ENCODE results near the gene TNFAIP8.
"Not testable (repeated sequence)": the region's sequence is repeated elsewhere in the genome, so short reads cannot be mapped to it uniquely, and the experiment has no call there.

Gene TNFAIP8

DNA sequence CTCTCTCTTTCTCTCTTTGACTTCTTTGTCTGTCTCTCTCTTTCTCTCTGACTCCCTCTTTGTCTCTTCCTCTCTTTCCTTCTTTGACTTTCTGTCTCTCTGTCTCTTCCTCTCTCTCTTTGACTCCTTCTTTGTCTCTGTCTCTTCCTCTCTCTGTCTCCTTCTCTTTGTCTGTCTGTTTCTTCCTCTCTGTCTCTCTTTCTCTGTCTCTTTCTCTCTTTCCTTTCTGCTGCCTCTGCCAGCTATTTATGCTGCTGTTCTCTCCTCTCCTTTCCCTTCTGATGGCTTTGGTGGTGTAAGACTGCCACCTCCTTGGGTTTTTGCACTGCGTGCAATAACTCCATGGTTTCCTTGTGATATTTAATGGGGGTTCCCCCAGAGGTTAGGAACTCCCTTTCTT lies 72.3 kb downstream of the TNFAIP8 start:
- DNase-seq, result not testable (repeated sequence)

DNA sequence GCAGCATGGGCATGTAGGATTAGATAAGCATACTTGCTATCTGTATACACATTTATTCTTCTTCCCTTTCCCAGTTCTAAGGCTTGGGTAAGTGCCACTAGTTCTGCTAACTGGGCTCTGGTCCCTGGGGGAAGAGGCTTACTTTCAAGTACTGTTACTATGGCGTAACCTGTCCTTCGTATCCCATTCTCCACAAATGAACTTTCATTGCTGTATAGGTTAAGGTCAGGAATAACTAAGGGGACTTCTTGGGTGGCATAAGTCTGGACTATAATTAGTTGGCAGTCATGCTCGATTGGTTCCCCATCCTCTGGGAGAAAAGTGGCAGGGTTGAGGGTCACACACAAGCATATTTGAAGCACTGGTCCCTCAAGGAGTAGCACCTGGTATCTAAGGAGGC lies 72.8 kb downstream of the TNFAIP8 start:
- not testable (repeated sequence) for DNase-seq

DNA sequence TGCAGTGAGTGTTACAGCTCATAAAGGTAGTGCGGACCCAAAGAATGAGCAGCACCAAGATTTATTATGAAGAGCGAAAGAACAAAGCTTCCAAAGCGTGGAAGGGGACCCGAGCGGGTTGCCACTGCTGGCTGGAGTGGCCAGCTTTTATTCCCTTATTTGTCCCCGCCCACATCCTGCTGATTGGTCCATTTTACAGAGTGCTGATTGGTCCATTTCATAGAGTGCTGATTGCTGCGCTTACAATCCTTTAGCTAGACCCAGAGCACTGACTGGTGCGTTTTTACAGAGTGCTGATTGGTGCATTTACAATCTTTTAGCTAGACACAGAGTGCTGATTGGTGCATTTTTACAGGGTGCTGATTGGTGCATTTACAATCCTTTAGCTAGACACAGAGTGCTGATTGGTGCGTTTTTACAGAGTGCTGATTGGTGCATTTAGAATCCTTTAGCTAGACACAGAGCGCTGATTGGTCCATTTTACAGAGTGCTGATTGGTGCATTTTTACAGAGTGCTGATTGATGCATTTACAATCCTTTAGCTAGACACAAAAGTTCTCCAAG lies 76.9 kb downstream of the TNFAIP8 start:
- not testable (repeated sequence) for DNase-seq

DNA sequence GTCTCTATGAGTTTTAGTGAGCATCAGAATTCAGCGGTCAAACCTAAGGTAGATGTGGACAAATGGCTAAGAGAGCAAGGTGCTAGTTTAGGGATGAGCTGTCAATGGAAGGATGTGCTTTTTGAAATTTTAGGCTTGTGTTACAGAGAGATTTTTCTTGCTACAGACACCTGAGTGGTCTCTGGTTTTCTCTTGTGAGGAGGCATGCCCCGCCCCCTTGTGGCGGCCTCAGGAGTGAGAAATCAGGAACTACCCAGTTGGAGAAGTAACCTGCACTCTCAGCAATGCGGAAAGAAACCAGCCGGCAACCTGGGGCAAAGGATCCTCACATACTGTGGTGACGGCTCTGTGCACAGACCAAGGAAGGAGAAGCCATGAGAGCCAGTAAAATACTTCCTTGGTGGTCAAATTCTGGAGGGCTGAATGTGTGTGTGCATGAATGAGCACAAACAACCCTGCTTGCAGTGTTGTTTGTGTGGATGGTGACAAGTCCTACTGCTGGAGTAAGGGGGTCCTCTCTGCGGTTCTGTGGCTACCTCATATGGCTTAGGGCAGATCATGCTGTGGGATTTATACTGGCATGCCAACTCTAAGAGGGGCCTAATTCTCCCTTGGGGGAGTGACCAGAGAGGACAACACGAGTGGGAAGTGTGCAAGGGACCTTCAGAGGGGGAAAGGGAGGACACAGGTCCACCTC lies 79.8 kb downstream of the TNFAIP8 start:
- DNase-seq, result peak; percentile 54

DNA sequence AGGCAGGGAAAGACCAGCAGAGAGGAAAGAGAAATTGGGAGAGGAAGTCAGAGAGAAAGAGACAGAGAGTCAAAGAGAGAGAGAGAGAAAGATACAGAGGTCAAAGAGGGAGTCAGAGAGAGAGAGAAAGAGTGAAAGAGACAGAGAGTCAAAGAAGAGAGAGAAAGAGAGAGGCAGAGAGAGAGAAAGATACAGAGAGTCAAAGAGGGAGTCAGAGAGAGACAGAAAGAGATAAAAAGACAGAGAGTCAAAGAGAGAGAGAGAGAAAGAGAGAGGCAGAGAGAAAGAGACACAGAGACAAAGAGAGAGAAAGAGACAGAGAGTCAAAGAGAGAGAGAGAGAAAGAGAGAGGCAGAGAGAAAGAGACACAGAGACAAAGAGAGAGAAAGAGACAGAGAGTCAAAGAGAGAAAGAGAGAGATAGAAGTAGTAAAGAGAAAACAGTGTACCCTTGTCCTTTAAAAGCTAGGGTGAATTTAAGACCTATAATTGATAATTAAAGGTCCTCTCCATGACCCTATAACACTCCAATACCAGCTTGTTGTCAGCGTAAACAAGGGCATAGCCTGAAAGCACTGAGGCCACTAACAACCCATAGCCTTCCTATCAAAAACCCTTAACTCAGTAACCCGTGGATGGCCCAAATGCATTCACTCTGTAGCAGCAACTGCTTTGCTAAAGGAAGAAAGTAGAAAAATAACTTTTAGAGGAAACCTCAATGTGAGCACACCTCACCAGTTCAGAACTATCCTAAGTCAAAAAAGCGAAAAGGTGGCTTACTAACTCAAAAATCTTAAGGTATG lies 82.2 kb downstream of the TNFAIP8 start:
- not testable (repeated sequence) for DNase-seq

DNA sequence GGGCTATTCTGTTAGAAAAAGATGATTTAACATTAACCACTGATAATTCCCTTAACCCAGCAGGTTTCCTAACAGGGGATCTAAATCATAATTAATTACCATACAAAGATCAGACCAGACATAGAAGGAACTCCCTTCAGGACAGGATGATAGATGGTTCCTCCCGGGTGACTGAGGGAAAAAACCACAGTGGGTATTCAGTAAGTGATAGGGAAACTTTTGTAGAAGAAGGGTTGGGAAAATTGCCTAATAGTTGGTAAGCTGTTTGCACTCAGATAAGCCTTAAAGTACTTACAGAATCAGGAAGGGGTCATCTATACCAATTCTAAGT lies 82.7 kb downstream of the TNFAIP8 start:
- not testable (repeated sequence) for DNase-seq

DNA sequence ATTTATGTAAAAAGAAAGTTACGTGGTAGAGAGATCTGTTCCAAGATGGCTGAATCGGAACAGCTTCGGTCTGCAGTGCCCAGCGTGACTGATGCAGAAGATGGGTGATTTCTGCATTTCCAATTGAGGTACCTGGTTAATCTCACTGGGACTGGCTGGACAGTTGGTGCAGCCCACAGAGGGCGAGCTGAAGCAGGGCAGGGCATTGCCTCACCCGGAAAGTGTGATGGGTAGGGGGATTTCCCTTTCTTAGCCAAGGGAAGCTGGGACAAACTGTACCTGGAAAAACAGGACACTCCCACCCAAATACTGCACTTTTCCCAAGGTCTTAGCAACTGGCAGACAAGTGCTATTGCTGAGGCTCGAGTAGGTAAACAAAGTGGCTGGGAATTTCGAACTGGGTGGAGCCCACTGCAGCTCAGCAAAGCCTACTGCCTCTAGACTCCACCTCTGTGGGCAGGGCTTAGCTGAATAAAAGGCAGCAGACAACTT lies 83.4 kb downstream of the TNFAIP8 start:
- no peak for DNase-seq

DNA sequence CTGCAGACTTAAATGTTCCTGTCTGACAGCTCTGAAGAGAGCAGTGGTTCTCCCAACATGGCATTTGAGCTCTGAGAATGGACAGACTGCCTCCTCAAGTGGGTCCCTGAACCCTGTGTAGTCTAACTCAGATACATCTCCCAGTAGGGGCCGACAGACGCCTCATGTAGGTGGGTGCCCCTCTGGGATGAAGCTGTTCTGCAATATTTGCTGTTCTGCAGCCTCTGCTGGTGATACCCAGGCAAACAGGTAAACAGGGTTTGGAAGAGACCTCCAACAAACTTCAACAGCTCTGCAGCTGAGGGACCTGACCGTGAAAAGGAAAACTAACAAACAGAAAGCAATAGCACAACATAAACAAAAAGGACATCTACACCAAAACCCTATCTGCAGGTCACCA lies 83.8 kb downstream of the TNFAIP8 start:
- not testable (repeated sequence) for DNase-seq

DNA sequence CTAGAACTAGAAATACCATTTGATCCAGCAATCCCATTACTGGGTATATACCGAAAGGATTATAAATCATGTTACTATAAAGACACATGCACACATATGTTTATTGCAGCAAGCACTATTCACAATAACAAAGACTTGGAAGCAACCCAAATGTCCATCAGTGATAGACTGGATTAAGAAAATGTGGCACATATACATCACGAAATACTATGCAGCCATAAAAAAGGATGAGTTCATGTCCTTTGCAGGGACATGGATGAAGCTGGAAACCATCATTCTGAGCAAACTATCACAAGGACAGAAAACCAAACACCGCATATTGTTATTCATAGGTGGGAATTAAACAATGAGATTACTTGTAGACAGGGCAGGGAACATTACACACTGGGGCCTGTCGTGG lies 88.8 kb downstream of the TNFAIP8 start:
- not testable (repeated sequence) for DNase-seq

DNA sequence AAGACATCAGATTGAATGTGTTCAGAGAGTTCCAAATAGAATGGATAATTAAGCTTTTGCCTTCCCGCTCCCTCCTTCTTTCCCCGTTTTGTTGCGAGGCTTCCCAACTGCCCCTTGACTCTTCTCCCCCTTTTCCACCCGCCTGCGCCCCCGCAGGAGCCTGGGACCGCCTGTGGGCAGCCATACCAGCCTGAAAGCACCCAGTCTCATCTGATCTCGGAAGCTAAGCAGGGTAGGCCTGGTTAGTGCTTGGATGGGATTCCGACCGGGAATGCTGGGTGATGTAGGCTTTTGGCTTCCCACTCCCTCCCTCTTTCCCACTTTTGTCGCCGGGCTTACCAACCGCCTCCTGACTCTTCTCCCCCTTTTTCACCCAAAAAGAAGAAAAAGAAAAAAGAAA lies 89.7 kb downstream of the TNFAIP8 start:
- DNase-seq, result no peak
